PC-9 (cell line): ENCODE data around the gene CRYGN. TPM values are rescaled to one million over a fixed set of nuclear protein-coding genes. Genes with fewer than 3 reads are reported as not detected.

Experiments used
- BruUV-seq: library from RNA; stranded (reverse); fragments of 400-500 nt; replicated peaks from 2 replicates; lab custom pipeline; 2021; lab: Mats Ljungman, UMichigan
- CTCF ChIA-PET: fragments of 300-600 bp; sonication (Branson Sonifier 250); formaldehyde crosslinking; loops from one replicate; lab custom pipeline; 2022; ENCODE audit warnings: antibody characterized with exemption; lab: Charles Lee
- POLR2A ChIA-PET: fragments of 300-600 bp; sonication (Branson Sonifier 250); formaldehyde crosslinking; loops from one replicate; lab custom pipeline; 2022; ENCODE audit warnings: antibody characterized with exemption; ENCODE audit not compliant: unreplicated experiment; lab: Charles Lee
- DNase-seq, 2 experiments: peaks; one replicate each; pipeline versions ENCODE4 v3.0.0 to v3.0.0-alpha.2; 2015 to 2022; ENCODE audit warnings: mixed read lengths in 1 of 2
- H2AFZ ChIP-seq: fragments of 200-600 bp; sonication (generic); 2 replicates; pipeline ENCODE4 v1.8.1; 2017; ENCODE audit warnings: antibody characterized with exemption
- H3F3A ChIP-seq: fragments of 200-600 bp; sonication (generic); 2 replicates; pipeline ENCODE4 v1.8.1; 2017; ENCODE audit warnings: antibody characterized with exemption, mild to moderate bottlenecking, low read depth; ENCODE audit not compliant: insufficient read depth
- H3K27ac ChIP-seq: fragments of 200-600 bp; sonication (generic); 2 replicates; pipeline ENCODE4 v1.6.1; 2016; ENCODE audit warnings: mixed run types
- H3K27me3 ChIP-seq: fragments of 200-600 bp; sonication (generic); 2 replicates; pipeline ENCODE4 v1.6.1; 2016; ENCODE audit warnings: low read depth, mixed run types; ENCODE audit not compliant: insufficient read depth
- H3K36me3 ChIP-seq: fragments of 200-600 bp; sonication (generic); 2 replicates; pipeline ENCODE4 v1.6.1; 2016; ENCODE audit warnings: low read depth, mixed run types
- H3K4me1 ChIP-seq: fragments of 200-600 bp; sonication (generic); replicated peaks from 2 replicates; pipeline ENCODE4 v1.6.1; 2016; ENCODE audit warnings: mixed run types; ENCODE audit not compliant: insufficient read depth
- H3K4me2 ChIP-seq: fragments of 200-600 bp; sonication (generic); 2 replicates; pipeline ENCODE4 v1.6.1; 2017; ENCODE audit warnings: mixed run types
- H3K4me3 ChIP-seq: fragments of 200-600 bp; sonication (generic); 2 replicates; pipeline ENCODE4 v1.6.1; 2016; ENCODE audit warnings: mixed run types
- H3K79me2 ChIP-seq: fragments of 200-600 bp; sonication (generic); 2 replicates; pipeline ENCODE4 v1.6.1; 2017; ENCODE audit warnings: low read depth, mixed run types
- H3K9me2 ChIP-seq: fragments of 200-600 bp; sonication (generic); 2 replicates; pipeline ENCODE4 v1.8.1; 2017; ENCODE audit warnings: mild to moderate bottlenecking; ENCODE audit not compliant: insufficient read depth
- H3K9me3 ChIP-seq: fragments of 200-600 bp; sonication (generic); 2 replicates; pipeline ENCODE4 v1.8.1; 2016; ENCODE audit warnings: low read depth; ENCODE audit not compliant: insufficient read depth
- H4K20me1 ChIP-seq: fragments of 200-600 bp; sonication (generic); 2 replicates; pipeline ENCODE4 v1.8.1; 2017; ENCODE audit not compliant: insufficient read depth
- EZH2 ChIP-seq: fragments of 200-600 bp; sonication (generic); IDR thresholded peaks from 2 replicates; pipeline ENCODE4 v1.8.0; 2017; ENCODE audit warnings: antibody characterized with exemption, low read depth
- intact Hi-C: fragments of 100-400 bp; cut with micrococcal nuclease; formaldehyde crosslinking; loops from one replicate; pipeline ENCODE4 v1.10.0; 2022; ENCODE audit not compliant: unreplicated experiment
- total RNA-seq: library from RNA; stranded (reverse); gene quantifications from 2 replicates; pipeline ENCODE4 v1.2.3, GENCODE V29; 2021
- TF ChIP-seq, protein P1 (sequence below): fragments of 200-600 bp; sonication (generic); conservative IDR thresholded peaks from 2 replicates; pipeline ENCODE4 v1.6.1; 2017; ENCODE audit warnings: mixed run types, antibody characterized with exemption, mild to moderate bottlenecking, moderate library complexity

The CRYGN gene
- total RNA-seq, 1 experiment from 2014 or later, result 1.0 TPM

DNA sequence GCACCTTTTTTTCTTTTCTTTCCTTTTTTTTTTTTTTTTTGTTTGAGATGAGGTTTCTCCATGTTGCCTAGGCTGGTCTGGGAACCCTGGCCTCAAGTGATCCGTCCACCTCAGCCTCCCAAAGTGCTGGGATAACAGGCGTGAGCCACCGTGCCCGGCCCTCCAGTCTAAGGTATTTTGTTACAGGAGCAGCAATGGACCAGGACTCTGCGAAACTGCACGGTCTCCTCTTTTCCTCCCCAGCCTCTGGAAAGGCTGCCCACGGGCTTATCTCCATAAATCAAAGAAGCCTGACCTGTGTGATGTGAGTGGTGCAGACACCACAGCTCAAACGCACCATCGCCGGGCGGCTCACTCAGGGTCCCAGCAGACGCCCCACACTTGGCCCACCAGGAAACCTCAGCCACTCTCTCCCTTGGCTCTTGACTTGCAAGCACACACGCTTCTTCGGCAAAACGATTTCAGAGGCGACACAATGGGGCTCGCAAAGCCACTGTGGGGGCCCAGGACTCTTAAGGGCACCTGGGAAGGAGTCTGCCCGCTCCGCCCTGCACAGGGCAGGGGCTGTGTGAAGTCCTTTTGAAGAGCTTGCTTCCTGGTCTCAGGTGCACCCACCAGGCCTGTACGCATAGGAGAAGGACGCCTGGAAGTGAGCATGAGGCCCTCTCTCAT, 50.7 kb downstream of the CRYGN start:
- ChIA-PET CTCF (no interaction called here), POLR2A (no interaction called here)
- H3K36me3 ChIP-seq, result no peaks in the 10 kb centered on the region
- H3K27ac ChIP-seq, result no peak overlapping the region
- intact Hi-C loops, result no loop called here
- H4K20me1 ChIP-seq, result no peaks in the 10 kb centered on the region
- H3K4me2 ChIP-seq, result no peak overlapping the region
- no peaks in the 10 kb centered on the region for H3K9me3 ChIP-seq
- H3K27me3 ChIP-seq, result no peaks in the 10 kb centered on the region
- peaks cover 8% of the 10 kb centered on the region for H3K4me1 ChIP-seq
- no TSS peak for BruUV-seq
- TF ChIP-seq, protein P1, sequence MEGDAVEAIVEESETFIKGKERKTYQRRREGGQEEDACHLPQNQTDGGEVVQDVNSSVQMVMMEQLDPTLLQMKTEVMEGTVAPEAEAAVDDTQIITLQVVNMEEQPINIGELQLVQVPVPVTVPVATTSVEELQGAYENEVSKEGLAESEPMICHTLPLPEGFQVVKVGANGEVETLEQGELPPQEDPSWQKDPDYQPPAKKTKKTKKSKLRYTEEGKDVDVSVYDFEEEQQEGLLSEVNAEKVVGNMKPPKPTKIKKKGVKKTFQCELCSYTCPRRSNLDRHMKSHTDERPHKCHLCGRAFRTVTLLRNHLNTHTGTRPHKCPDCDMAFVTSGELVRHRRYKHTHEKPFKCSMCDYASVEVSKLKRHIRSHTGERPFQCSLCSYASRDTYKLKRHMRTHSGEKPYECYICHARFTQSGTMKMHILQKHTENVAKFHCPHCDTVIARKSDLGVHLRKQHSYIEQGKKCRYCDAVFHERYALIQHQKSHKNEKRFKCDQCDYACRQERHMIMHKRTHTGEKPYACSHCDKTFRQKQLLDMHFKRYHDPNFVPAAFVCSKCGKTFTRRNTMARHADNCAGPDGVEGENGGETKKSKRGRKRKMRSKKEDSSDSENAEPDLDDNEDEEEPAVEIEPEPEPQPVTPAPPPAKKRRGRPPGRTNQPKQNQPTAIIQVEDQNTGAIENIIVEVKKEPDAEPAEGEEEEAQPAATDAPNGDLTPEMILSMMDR, result no peak
- TF ChIP-seq EZH2, result no peak
- H3K4me3 ChIP-seq, result no peak overlapping the region
- H3K9me2 ChIP-seq, result no peaks in the 10 kb centered on the region
- DNase-seq, result no peak
- H2AFZ ChIP-seq, result no peak overlapping the region
- H3K79me2 ChIP-seq, result no peaks in the 10 kb centered on the region
- H3F3A ChIP-seq, result no peaks in the 10 kb centered on the region

DNA sequence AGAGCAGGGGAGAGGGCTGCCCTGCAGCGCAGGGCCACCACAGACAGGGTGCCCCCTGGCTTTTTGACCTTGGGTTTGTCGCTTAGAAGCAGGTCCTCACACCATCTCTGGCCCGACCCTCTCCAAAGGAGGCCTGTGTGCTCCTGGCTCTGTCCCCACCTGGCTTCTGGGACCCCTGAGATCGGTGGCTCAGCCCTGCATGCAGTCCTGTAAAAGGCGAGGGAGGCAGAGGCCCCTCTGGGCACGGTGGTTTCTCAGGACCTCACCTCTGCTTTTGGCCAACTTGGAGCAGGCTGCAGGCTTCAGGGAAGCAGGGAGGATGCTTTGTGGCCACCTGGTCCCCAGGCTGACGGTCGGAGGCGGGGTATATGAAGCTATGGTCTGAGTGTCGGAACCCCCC, 51.5 kb downstream of the CRYGN start:
- no peak overlapping the region for H3K4me3 ChIP-seq
- BruUV-seq, result no TSS peak
- no peak for TF ChIP-seq EZH2
- TF ChIP-seq, protein P1, result no peak
- no peaks in the 10 kb centered on the region for H4K20me1 ChIP-seq
- no peak overlapping the region for H2AFZ ChIP-seq
- DNase-seq, result no peak
- no peaks in the 10 kb centered on the region for H3K9me2 ChIP-seq
- H3K79me2 ChIP-seq, result no peaks in the 10 kb centered on the region
- no peak overlapping the region for H3K4me2 ChIP-seq
- H3K36me3 ChIP-seq, result no peaks in the 10 kb centered on the region
- H3K4me1 ChIP-seq, result peaks cover 8% of the 10 kb centered on the region
- POLR2A ChIA-PET, result no interaction called here
- H3K27me3 ChIP-seq, result no peaks in the 10 kb centered on the region
- no peaks in the 10 kb centered on the region for H3F3A ChIP-seq
- H3K27ac ChIP-seq, result no peak overlapping the region
- H3K9me3 ChIP-seq, result no peaks in the 10 kb centered on the region
- intact Hi-C loops, result no loop called here
- CTCF ChIA-PET, result no interaction called here

DNA sequence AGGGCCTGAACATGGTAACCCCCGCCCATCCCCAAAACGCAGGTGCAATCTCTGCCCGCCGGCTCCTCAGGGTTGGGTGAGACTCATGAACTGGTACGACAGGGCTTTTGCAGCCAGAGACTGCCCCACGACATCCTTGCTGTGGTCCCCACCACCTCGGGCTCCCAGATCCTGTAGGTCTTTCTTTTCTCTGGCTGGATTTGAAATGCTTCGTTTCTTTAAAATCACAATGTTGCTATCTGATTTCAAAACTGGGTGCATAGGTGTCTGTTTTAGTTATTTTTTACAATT, 52.0 kb downstream of the CRYGN start:
- H3K9me2 ChIP-seq, result no peaks in the 10 kb centered on the region
- no peaks in the 10 kb centered on the region for H3K79me2 ChIP-seq
- no peak overlapping the region for H3K27ac ChIP-seq
- intact Hi-C loops, result no loop called here
- peaks cover 8% of the 10 kb centered on the region for H3K4me1 ChIP-seq
- no peak for TF ChIP-seq EZH2
- TF ChIP-seq, protein P1, result no peak
- H3K4me3 ChIP-seq, result no peak overlapping the region
- H2AFZ ChIP-seq, result no peak overlapping the region
- no peaks in the 10 kb centered on the region for H3K36me3 ChIP-seq
- no peak for DNase-seq
- no TSS peak for BruUV-seq
- H3K27me3 ChIP-seq, result no peaks in the 10 kb centered on the region
- ChIA-PET POLR2A (no interaction called here), CTCF (no interaction called here)
- no peaks in the 10 kb centered on the region for H3F3A ChIP-seq
- H4K20me1 ChIP-seq, result no peaks in the 10 kb centered on the region
- no peak overlapping the region for H3K4me2 ChIP-seq
- no peaks in the 10 kb centered on the region for H3K9me3 ChIP-seq
